ENCODE results near the gene OR5K1. TPM values are rescaled to one million over a fixed set of nuclear protein-coding genes. Genes with fewer than 3 reads are reported as not detected.
A peak's percentile ranks its signal among the peaks of the same experiment; 100 is the strongest.

The OR5K1 gene
- total and polyA plus RNA-seq, 2 donors (not counting 3 experiments of a cell fraction or from before 2014, with no cell fraction given) = not detected

- intact Hi-C loops (cut with micrococcal nuclease) (loop anchor here (5.0 to 10.0 kb wide), 3 partner anchors 50 to 757 kb away; partner anchors contain the start of gene ARL6), dilution Hi-C loops (cut with MboI; ENCODE audit: extremely low pct_ligation_motif_present, low sequenced_read_pairs) (no loop called here)
- Histone ChIP-seq H4K20me1 (replicated peaks; ENCODE audit: control insufficient read depth, extremely low read depth, insufficient read depth, low read length) (peaks cover 5% of the 10 kb centered on the region), H3K27ac (ENCODE audit: insufficient read depth, low read depth, low read length) (peak overlapping the region; percentile 94), H3K9me3 (replicated peaks; ENCODE audit: control insufficient read depth, insufficient read depth, low read length) (no peaks in the 10 kb centered on the region), H3K79me2 (ENCODE audit: control insufficient read depth, insufficient read depth, low read length) (peaks cover 27% of the 10 kb centered on the region), H2AFZ (ENCODE audit: low read depth, low read length) (peak overlapping the region; percentile 67), H3K4me1 (ENCODE audit: control insufficient read depth, extremely low read depth, insufficient read depth, low read length) (peaks cover 13% of the 10 kb centered on the region), H3K9me1 (replicated peaks; ENCODE audit: control insufficient read depth, extremely low read depth, insufficient read depth, low read length) (no peaks in the 10 kb centered on the region), H3K36me3 (ENCODE audit: control insufficient read depth in 2 of 2, extremely low read depth in 1 of 2, insufficient read depth in 2 of 2, low read length in 2 of 2) (peaks cover 0 to 9% of the 10 kb centered on the region in 2 experiments), H3K9ac (replicated peaks; ENCODE audit: extremely low read depth, insufficient read depth, low read length) (peak overlapping the region; percentile 97), H3K4me2 (ENCODE audit: insufficient read depth, low read length) (peak overlapping the region; percentile 99), H3K27me3 (ENCODE audit: control insufficient read depth in 2 of 2, insufficient read depth in 2 of 2, low read length in 2 of 2) (peaks cover 0 to 2% of the 10 kb centered on the region in 2 experiments), H3K4me3 (replicated peaks in 1 of 3; ENCODE audit: insufficient read depth in 1 of 3, low read depth in 1 of 3, low read length in 3 of 3) (peak overlapping the region; percentile 86 to 97 (median 94))
- DNase-seq (ENCODE audit: low read depth, low spot score) (peak; percentile 74), FAIRE-seq (peak; percentile 18)
- ChIA-PET CTCF (interaction anchor here (1.2 to 1.4 kb wide), 2 partner anchors 80 to 472 kb away, joined by 3 to 5 read pairs; no protein-coding TSS in a partner anchor), POLR2A (no interaction called here)
- TSS peak; percentile 39 for BruUV-seq (replicated peaks)
- TF ChIP-seq MYC (IDR thresholded peaks at IDR 0.05; ENCODE audit: low read depth, low read length) (no peak), GATA2 (IDR thresholded peaks at IDR 0.05; ENCODE audit: insufficient read depth, insufficient read length, low read depth, low read length) (peak; percentile 55), EZH2 (IDR thresholded peaks at IDR 0.05; ENCODE audit: borderline replicate concordance, low read depth, low read length, severe bottlenecking) (no peak), FOS (IDR thresholded peaks at IDR 0.05; ENCODE audit: borderline replicate concordance, insufficient read depth, low read length) (peak; percentile 9)
Observed at GRCh38 chr3:98521897-98522543, 59.0 kb downstream of the OR5K1 start.

Other genes starting within 250 kb of the OR5K1 start
- not detected in 2 replicates for gene OR5H6, start 199.0 kb upstream of the OR5K1 start, total RNA-seq
- not detected in 2 replicates for gene OR5H6, start 199.0 kb upstream of the OR5K1 start, polyA plus RNA-seq
- gene OR5H2, start 180.7 kb upstream of the OR5K1 start, total RNA-seq = not detected in 2 replicates
- not detected in 2 replicates for gene OR5H2, start 180.7 kb upstream of the OR5K1 start, polyA plus RNA-seq
- not detected in 2 replicates for gene OR5K4, start 109.3 kb upstream of the OR5K1 start, total RNA-seq
- not detected in 2 replicates for gene OR5K4, start 109.3 kb upstream of the OR5K1 start, polyA plus RNA-seq
- gene OR5K3, start 72.5 kb upstream of the OR5K1 start, total RNA-seq = not detected in 2 replicates
- not detected in 2 replicates for gene OR5K3, start 72.5 kb upstream of the OR5K1 start, polyA plus RNA-seq
- gene OR5K2, start 34.5 kb downstream of the OR5K1 start, total RNA-seq = not detected in 2 replicates
- gene OR5K2, start 34.5 kb downstream of the OR5K1 start, polyA plus RNA-seq = not detected in 2 replicates
- 93.1 and 101 TPM in 2 replicates for gene CLDND1, start 59.7 kb downstream of the OR5K1 start, total RNA-seq
- 200 and 214 TPM in 2 replicates for gene CLDND1, start 59.7 kb downstream of the OR5K1 start, polyA plus RNA-seq
- gene GPR15, start 68.8 kb downstream of the OR5K1 start, total RNA-seq = not detected in 2 replicates
- not detected in 2 replicates for gene GPR15, start 68.8 kb downstream of the OR5K1 start, polyA plus RNA-seq
- gene CPOX, start 130.4 kb downstream of the OR5K1 start, total RNA-seq = 19.9 and 24.5 TPM in 2 replicates
- 11.3 and 12.3 TPM in 2 replicates for gene CPOX, start 130.4 kb downstream of the OR5K1 start, polyA plus RNA-seq

Measured in endothelial cell of umbilical vein (primary cell).